Central memory CD4-positive, alpha-beta T cell (primary cell): ENCODE data around the gene HBA1.
"Not testable (repeated sequence)": the region's sequence is repeated elsewhere in the genome, so short reads cannot be mapped to it uniquely, and the experiment has no call there.

Experiments used
- DNase-seq: peaks from one replicate; pipeline ENCODE4 v3.0.0; 2022

Gene HBA1

GRCh38 chr16:211631-212180 is 35.2 kb downstream of the HBA1 start:
- not testable (repeated sequence) for DNase-seq

- no peak for DNase-seq
Observed at GRCh38 chr16:212999-213398, 36.5 kb downstream of the HBA1 start.

- DNase-seq, result no peak
Observed at GRCh38 chr16:220021-220420, 43.5 kb downstream of the HBA1 start.
